A204.1 (cell line): ENCODE measurements around the gene ZNHIT1.
"Not testable (repeated sequence)": the region's sequence is repeated elsewhere in the genome, so short reads cannot be mapped to it uniquely, and the experiment has no call there.

Source experiments
- FAIRE-seq: peaks from 2 replicates; lab custom pipeline; 2012; peaks lifted over from hg19 to GRCh38; lab: Jason Lieb, UNC

The ZNHIT1 gene

DNA sequence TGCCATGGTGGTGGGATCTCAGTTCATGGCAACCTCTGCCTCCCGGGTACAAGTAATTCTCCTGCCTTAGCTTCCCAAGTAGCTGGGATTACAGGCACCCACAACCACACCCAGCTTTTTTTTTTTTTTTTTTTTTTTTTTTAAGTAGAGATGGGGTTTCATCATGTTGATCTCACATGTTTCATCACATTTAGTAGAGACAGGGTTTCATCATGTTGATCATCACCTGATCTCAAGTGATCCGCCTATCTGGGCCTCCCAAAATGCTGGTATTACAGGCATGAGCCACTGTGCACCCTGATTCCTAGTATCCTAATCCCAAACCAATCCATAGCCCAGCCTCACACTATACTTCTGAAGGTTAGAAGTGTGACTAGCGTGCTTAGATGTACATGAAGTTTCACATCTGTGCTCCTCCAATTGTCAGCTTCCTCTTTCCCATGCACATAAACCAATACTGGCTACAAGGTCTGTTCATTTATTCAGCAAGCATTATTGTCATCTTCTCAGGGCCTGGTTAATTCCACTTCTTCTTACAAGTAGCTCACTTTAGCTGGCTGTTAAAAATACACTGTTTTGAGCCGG, 31.0 kb upstream of the ZNHIT1 start:
- FAIRE-seq: no peak

- no peak for FAIRE-seq
Measured at GRCh38 chr7:101189109-101189508, 28.9 kb upstream of the ZNHIT1 start.

- no peak for FAIRE-seq
Measured at GRCh38 chr7:101195884-101196283, 22.1 kb upstream of the ZNHIT1 start.

- no peak for FAIRE-seq
Measured at GRCh38 chr7:101197991-101198390, 20.0 kb upstream of the ZNHIT1 start.

GRCh38 chr7:101198476-101198875, 19.5 kb upstream of the ZNHIT1 start:
- FAIRE-seq: no peak

DNA sequence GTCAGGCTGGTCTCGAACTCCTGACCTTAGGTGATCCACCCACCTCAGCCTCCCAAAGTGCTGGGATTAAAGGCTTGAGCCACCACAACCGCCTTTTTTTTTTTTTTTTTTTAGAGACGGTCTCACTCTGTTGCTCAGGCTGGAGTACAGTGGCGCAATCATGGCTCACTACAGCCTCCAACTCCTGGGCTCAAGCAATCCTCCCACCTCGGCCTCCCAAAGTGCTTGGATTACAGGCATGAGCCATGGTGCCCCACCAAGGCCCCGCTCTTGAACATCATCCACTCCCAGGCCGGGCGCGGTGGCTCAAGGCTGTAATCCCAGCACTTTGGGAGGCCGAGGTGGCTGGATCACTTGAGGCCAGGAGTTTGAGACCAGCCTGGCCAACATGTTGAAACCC, 18.4 kb upstream of the ZNHIT1 start:
- not testable (repeated sequence) for FAIRE-seq

DNA sequence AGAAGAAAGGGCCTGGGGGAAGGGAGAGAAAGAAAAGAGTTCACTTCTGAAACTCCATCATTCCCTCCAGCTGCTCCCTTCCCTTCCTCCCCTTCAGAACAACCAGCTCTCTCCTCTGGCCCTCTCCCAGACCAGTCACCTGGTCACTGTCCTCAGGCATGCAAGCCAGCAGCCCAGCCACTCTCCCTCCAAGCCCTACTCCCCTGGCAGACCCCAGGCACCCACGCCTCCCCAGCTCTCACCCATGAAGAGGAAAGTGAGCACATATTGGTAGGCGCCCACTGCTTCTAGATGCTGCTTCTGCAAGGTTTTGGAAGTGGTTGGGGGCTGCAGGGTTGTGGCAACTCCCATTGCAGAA, 17.5 kb upstream of the ZNHIT1 start:
- FAIRE-seq: no peak

DNA sequence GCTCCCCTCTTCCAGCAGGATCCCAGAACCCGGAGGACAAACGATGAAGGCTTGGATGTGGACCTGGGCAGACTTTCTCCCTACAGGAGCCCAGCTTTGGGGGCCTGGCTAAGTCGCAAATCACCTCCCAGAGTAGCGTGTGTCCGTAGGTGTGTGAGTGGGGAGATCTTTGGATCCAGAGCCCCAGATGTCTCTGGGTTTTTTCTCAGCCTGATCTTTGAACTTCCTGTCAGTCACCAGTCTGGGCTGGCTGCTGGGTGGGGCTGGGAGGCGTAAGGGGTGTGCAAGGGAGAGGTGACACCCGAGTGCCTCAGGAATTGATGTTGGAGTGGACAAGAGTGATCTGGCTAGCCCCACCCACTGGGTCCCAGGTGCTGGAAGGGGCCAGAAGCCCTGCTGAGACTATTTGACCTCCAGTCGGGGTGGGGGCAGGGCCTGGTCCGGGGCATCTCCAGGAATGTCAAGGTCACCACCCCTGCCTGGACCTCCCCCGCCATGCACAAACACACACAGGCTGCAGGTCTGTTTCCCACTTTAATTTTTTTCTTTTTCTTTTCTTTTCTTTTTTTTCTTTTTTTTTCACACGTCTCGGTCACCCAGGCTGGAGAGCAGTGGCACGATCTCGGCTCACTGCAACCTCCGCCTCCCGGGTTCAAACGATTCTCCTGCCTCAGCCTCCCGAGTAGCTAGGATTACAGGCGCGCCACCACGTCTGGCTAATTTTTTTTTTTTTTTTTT, 16.9 kb upstream of the ZNHIT1 start, which contains the start of gene MOGAT3:
MOGAT3 (minus strand) TSS at position 175 of the 738 bp plus-strand sequence. CDS start 182 bp downstream, outside the sequence.
- FAIRE-seq: no peak

- no peak for FAIRE-seq
Measured at GRCh38 chr7:101201695-101202602, 16.0 kb upstream of the ZNHIT1 start.

- no peak for FAIRE-seq
Measured at GRCh38 chr7:101202603-101202918, 15.4 kb upstream of the ZNHIT1 start.

- FAIRE-seq: not testable (repeated sequence)
Measured at GRCh38 chr7:101203740-101204738, 13.9 kb upstream of the ZNHIT1 start.

DNA sequence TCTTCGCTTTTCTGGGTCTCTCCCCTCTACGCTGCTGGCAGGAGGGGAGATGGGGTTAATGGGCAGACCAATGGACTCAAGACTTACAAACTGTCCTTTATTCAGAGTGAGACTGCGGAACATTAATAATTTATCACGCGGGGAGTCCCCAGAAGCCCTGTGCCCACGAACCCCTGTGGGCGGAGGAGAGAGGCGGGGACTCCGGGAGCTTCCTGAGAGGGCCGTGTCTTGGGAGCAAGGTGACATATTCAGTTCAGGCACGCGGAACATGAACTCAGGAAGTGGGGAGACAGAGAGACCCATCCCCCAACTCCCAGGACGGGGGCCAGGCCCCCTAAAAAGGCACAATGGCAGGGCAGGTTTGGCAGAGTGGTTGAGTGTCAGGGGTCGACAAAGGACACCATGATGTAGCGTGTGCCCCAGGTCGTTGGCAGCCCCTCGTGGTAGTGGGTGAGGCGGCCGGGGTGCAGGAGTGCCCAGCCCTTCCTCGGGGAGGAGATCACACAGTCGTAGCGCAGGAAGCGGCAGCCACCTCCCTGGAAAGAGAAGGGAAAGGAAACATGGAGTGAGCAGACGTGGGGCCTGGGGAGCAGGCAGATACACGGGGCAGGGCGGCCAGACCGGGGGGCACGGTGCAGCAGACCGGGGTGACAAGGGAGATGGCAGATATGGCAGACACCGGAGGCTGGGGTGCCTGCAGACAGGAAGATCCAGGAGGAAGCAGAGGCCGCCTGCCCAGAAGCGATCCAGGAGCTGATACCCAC, 11.9 kb upstream of the ZNHIT1 start:
- FAIRE-seq: no peak

DNA sequence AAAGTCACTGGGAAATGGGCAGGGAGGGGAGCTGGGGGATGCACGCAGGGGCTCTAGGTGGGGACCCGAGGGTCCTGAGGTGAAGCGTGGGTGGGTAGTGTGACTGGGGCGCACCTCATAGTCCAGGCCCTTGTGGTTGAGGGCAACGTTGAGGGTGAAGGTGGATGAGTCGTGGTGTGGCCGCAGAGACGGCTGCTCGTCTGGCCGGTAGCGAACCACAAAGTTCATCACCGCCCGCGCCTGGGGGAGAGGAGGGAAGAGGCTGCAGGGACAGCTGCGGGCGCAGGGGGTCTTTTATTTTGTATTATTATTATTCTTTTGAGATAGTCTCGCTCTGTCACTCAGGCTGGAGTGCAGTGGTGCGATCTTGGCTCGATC, 11.3 kb upstream of the ZNHIT1 start:
- FAIRE-seq: no peak

GRCh38 chr7:101207459-101207858, 10.5 kb upstream of the ZNHIT1 start:
- no peak for FAIRE-seq

GRCh38 chr7:101208794-101209193, 9.2 kb upstream of the ZNHIT1 start:
- FAIRE-seq: no peak

GRCh38 chr7:101210143-101210542, 7.8 kb upstream of the ZNHIT1 start:
- no peak for FAIRE-seq

- no peak for FAIRE-seq
Measured at GRCh38 chr7:101211501-101211900, 6.5 kb upstream of the ZNHIT1 start.

- FAIRE-seq: no peak
Measured at GRCh38 chr7:101212014-101212413, 6.0 kb upstream of the ZNHIT1 start.

DNA sequence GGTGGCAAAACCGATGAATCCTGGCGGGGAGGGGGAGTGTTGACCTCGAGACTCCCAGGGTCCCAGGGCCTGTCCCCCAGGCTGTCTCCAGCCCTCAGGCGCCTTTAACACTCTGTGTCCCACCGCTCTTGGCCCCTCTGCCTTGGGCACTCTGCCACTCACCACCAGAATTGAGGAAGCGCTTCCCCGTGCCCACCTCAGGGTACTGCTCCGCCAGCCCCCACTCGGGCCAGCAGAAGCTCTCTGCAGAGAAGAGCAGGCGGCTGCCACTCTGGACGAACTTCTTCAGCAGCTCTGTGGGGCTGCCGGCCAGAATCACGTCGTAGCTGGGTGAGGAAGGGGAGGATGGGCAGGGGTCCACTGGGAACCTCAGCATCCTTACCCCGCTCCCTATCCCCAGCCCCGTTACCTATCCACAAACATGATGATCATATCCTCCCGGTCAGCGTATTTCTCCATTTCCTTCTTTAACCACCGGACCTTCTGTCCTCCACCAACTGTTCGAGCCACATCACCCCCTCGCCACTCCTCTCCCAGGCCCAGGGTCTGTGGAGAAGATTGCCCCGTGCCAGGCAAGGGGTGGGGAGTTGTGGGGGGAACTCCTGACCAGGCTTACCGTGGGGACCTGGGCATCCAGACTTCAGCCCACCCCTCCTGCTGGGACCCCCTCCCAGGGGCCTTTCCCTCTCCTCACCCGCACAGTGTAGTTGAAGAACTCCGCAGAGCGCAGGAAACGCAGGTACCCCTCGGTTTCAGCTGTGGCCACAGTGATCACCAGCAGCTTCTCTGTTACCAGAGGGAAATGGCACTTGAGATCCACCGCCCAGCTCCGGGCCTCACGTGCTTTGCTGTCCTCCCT, 1.7 kb upstream of the ZNHIT1 start:
- no peak for FAIRE-seq

GRCh38 chr7:101216860-101217387, 1.0 kb upstream of the ZNHIT1 start:
- FAIRE-seq: no peak
